Kidney tubule cell (primary cell): ENCODE results near the gene HCRTR1.
"Not testable (repeated sequence)": the region's sequence is repeated elsewhere in the genome, so short reads cannot be mapped to it uniquely, and the experiment has no call there.

Source experiments
- DNase-seq: peaks from one replicate; pipeline ENCODE4 v3.0.0-alpha.2; 2018; ENCODE audit warnings: low spot score

HCRTR1 gene

GRCh38 chr1:31581821-31582810 lies 35.4 kb upstream of the HCRTR1 start:
- DNase-seq: peak; percentile 86

GRCh38 chr1:31583082-31583994 lies 34.2 kb upstream of the HCRTR1 start:
- DNase-seq: no peak

- DNase-seq: peak; percentile 45
These were observed 33.3 kb upstream of the HCRTR1 start for GRCh38 chr1:31583995-31584868.

GRCh38 chr1:31584869-31585735 lies 32.4 kb upstream of the HCRTR1 start:
- DNase-seq: no peak

GRCh38 chr1:31585736-31586365 lies 31.6 kb upstream of the HCRTR1 start:
- no peak for DNase-seq

GRCh38 chr1:31586376-31587327 lies 30.8 kb upstream of the HCRTR1 start:
- DNase-seq: no peak

GRCh38 chr1:31587328-31587699 lies 30.2 kb upstream of the HCRTR1 start:
- DNase-seq: not testable (repeated sequence)

- peak; percentile 75 for DNase-seq
These were observed 29.6 kb upstream of the HCRTR1 start for GRCh38 chr1:31587720-31588423.

- peak; percentile 60 for DNase-seq
These were observed 28.6 kb upstream of the HCRTR1 start for GRCh38 chr1:31588751-31589515.

- peak; percentile 98 for DNase-seq
These were observed 25.9 kb upstream of the HCRTR1 start for GRCh38 chr1:31591425-31592093.

GRCh38 chr1:31592132-31592531 lies 25.4 kb upstream of the HCRTR1 start:
- no peak for DNase-seq

GRCh38 chr1:31593136-31593665 lies 24.3 kb upstream of the HCRTR1 start:
- DNase-seq: no peak

- DNase-seq: peak; percentile 79
These were observed 23.5 kb upstream of the HCRTR1 start for GRCh38 chr1:31593770-31594632.

GRCh38 chr1:31595836-31596736 lies 21.4 kb upstream of the HCRTR1 start:
- DNase-seq: no peak

GRCh38 chr1:31596737-31597097 lies 20.8 kb upstream of the HCRTR1 start:
- no peak for DNase-seq
